HT1080 (cell line): ENCODE results near the gene FAM120B. TPM values are rescaled to one million over a fixed set of nuclear protein-coding genes. Genes with fewer than 3 reads are reported as not detected.
"Not testable (repeated sequence)": the region's sequence is repeated elsewhere in the genome, so short reads cannot be mapped to it uniquely, and the experiment has no call there.

Source experiments
- DNase-seq: peaks from one replicate; pipeline ENCODE4 v3.0.0-alpha.2; 2015; ENCODE audit warnings: low read depth
- total RNA-seq: library from RNA; depleted of rRNA; stranded (reverse); fragments of >200 nt; shearing (Covaris generic); gene quantifications from 2 replicates; pipeline ENCODE4 v1.2.3, GENCODE V29; 2014

Gene FAM120B
- total RNA-seq, 1 experiment from 2014 or later = 15.4 TPM

DNA sequence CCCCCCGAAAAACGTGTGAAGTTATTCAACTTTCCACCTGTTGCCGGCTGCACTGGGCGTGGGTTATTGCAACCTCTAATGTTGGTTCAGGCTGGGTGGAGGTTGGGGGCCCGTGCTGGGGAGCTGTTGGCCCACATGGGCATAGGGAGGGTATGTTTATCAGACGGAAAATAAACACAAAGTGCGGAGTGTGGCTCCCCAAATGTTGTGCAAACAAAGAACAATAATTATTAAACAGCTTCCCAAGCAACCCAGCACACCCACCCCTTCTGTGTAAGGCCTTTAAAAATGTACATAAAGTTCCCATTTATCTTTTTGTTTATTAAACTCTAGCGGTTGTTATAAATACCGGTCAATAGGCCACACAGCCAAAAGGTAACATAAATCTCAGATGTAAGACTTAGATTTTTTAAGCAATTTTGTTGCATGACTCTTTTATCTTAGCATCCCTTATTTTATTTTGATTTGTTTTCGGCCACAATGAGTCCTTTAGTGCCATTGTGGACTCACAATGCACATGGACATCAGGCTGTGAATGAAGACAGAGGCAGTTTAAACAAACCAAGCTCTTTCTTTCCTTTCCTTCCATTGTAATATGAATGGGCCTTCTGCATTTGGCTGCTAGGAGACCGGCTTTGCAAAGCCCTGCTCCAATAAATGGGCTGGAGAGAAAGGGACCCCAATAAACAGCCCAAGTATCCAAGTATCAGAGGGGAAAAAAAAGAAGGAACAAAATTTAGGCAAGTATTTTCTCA is 8.8 kb upstream of the FAM120B start:
- no peak for DNase-seq

GRCh38 chr6:170298688-170299087 is 7.9 kb upstream of the FAM120B start:
- DNase-seq = peak; percentile 45

- no peak for DNase-seq
Observed at GRCh38 chr6:170301184-170301583, 5.4 kb upstream of the FAM120B start.

GRCh38 chr6:170305805-170306323 is 694 bp upstream of the FAM120B start:
- DNase-seq = no peak

DNA sequence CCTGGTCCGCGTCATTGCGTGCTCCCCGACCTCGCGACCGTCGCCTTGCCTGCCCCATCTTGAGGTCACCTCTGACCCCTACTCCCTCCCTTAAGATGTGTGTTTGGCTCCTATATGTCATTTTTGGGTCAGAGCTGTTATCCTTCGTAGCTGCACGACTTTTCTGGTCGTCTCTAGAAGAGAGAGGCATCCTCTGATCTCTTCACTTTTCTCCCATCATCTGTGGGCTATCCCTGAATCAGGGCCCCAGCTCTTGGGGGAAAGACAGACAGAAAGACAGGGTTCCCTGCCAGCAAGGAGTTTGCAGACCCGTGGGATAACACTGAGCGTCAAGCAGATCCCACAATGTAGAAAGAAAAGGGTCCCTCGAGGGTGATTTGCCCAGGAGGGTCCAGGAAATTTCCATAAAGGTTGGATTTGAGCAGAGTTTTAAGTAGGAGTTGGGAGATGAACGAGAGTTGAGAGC is 555 bp downstream of the FAM120B start:
- no peak for DNase-seq

GRCh38 chr6:170308761-170309160 is 2.2 kb downstream of the FAM120B start:
- no peak for DNase-seq

GRCh38 chr6:170311696-170312095 is 5.1 kb downstream of the FAM120B start:
- no peak for DNase-seq

DNA sequence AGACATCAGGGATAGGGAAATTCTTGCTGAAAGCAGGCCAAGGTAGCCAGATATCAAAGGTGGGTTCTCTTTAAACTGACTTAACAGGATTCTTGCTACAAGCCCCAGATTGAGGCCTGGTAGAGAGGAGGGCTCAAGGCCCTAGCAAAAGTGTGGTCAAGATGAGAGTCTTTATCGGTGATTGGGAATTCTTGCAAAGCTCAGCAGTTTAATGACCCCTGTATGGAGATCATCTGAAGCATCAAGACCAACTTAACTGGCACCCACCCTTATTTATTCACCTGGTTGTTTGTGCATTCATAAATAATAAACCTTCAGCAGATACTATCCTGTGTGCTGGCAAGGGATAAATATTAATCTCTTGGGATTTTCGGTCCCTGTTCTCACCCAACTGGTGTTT is 6.3 kb downstream of the FAM120B start:
- no peak for DNase-seq

DNA sequence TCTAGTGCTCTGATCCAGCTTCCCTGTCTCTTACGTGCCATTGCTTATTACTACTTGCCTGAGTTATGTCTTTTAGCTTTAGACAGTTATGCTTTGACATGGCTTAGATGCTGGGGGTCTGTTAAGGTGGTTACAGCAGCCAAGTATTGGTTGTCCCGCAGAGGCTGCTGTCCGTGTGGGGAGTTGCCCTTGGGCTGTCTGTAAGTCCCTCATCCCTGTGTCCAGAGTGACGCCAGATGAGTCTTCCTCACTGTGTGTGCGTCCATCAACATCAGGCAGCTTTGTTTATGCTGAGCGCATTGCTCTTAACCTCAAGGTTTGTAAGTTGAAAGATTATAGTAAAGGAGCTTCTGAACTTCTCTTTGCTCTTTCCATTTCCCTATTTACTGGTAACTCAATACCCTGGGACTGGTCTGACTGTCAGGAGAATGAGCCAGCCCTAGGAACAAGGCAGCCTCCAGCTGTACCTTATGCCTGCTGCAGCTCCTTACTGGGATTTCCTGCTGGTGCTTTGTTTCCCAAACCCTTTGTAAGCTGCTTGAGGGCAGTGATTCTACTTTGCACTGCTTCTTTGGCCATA is 7.2 kb downstream of the FAM120B start:
- DNase-seq = no peak

DNA sequence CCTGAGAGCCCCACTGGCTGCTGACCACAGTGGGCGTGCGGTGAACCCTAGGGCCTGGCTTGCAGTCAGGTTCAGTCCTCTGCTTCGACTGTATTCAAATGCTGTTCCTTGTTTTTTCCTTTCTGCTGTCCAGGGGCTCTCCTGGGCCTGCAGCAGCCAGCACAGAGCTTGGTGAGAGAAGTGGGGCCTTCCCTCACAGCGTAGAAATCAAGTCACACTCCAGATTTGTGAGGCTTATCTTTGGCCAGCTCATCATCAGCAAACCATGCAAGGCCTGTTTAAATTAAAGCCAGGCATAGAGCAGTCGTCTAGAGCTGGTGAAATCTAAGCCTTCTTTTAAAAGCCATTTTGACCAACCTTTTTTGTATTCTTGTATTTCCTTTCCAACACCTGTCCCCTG is 8.4 kb downstream of the FAM120B start:
- DNase-seq = no peak

DNA sequence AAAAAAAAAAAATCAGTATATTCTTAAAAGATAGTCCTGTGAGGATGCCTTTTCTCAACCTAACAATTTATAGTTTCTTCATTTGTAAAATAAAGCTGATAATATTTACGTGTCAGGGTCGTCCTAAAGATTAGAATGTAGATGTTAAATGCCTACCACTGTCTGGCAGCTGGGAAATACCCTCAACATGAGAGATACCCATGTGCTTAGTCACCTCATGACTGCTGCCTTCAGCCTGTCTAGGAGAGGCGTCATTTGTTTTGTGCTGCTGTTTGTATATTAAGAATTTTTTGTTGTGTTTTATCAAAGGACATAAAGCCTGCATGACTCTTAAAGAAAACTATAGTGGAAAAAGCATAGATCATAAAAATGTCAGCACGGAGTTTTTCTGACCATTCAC is 9.5 kb downstream of the FAM120B start:
- no peak for DNase-seq

DNA sequence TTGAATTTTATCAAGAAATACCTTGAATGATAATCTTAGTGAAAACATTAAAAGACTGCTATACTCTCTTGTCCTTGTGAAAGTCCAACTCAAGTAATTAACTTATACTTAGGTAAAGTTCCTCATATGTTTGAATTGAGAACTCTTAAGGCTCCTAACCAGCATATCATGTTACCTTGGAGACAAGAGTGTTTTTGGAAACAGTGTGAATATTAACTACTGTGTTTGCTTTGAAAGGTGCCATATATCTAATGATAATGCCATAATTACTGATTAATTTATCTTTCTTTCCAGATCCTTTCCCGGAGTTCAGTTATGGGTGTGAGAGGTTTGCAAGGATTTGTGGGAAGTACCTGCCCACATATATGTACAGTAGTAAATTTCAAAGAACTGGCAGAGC is 10.5 kb downstream of the FAM120B start:
- no peak for DNase-seq

GRCh38 chr6:170317718-170318117 is 11.2 kb downstream of the FAM120B start:
- no peak for DNase-seq

GRCh38 chr6:170329321-170329720 is 22.8 kb downstream of the FAM120B start:
- no peak for DNase-seq

DNA sequence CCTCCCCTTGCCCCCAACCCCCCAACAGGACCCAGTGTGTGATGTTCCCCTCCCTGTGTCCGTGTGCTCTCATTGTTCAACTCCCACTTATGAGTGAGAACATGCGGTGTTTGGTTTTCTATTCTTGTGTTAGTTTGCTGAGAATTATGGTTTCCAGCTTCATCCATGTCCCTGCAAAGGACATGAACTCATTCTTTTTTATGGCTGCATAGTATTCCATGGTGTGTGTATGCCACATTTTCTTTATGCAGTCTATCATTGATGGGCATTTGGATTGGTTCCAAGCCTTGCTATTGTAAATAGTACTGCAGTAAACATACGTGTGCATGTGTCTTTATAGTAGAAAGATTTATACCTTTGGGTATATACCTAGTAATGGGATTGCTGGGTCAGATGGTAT is 28.6 kb downstream of the FAM120B start:
- DNase-seq = not testable (repeated sequence)

GRCh38 chr6:170344631-170345576 is 38.3 kb downstream of the FAM120B start:
- peak; percentile 86 for DNase-seq

GRCh38 chr6:170345662-170346061 is 39.1 kb downstream of the FAM120B start:
- DNase-seq = no peak

DNA sequence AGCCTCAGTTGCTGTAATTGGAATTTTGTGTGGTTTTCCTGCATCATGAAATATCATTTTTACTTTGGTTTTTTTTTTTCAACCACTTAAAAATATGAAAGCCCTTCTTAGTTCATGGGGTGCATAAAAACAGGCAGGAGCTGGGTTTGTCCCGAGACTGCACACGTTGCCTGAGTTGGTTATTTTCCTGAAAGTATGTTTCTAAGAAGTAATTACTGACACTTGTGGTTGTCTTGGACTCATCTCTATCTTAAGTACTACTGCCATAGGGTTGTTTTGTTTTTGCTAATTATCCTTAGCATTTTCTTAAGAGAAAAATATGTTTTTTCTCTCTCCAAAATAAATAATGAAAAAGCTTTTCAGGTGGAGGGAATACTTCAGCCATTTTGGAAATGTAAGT is 40.1 kb downstream of the FAM120B start:
- no peak for DNase-seq

GRCh38 chr6:170347091-170347490 is 40.5 kb downstream of the FAM120B start:
- DNase-seq = no peak

DNA sequence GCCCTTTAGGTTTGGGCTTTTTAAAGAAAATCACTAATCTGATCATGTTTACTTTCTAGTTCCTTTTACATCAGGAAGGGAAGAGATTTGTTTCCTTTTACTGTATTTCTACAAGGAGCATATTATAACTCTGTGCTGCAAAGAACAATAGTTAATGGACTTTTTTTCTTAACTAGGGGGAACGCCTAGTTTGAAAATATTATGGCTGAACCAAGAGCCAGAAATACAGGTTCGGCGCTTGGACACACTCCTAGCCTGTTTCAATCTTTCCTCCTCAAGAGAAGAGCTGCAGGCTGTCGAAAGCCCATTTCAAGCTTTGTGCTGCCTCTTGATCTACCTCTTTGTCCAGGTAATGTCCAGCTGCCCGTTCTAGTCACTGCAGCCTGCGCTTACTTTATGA is 41.4 kb downstream of the FAM120B start:
- no peak for DNase-seq

GRCh38 chr6:170351456-170351855 is 44.9 kb downstream of the FAM120B start:
- DNase-seq = not testable (repeated sequence)

GRCh38 chr6:170355190-170355589 is 48.6 kb downstream of the FAM120B start:
- not testable (repeated sequence) for DNase-seq
